GM23338 (cell line): Measurements from ENCODE around the gene TRAPPC10.
"Not testable (repeated sequence)": the region's sequence is repeated elsewhere in the genome, so short reads cannot be mapped to it uniquely, and the experiment has no call there.

Source experiments
- CREB1 ChIP-seq: fragments of 250-450 bp; sonication (Bioruptor Pico); IDR thresholded peaks from 2 replicates; pipeline ENCODE4 v1.5.0; 2020; ENCODE audit warnings: low read depth, mild to moderate bottlenecking, moderate library complexity
- EZH2 ChIP-seq: fragments of 200-600 bp; sonication (generic); IDR thresholded peaks from one replicate; pipeline ENCODE4 v1.8.0; 2017; ENCODE audit warnings: antibody characterized with exemption, mild to moderate bottlenecking, low read depth; ENCODE audit not compliant: unreplicated experiment
- POLR2AphosphoS5 ChIP-seq: IDR thresholded peaks from 2 replicates; pipeline ENCODE4 v1.6.1; 2016; ENCODE audit warnings: antibody characterized with exemption, low read depth
- TF ChIP-seq, protein P1 (sequence below), 2 experiments: fragments of 200-600 bp in 1 of 2; sonication (generic) in 1 of 2; conservative IDR thresholded peaks; 2 replicates each; pipeline versions ENCODE4 v1.5.1 to v1.6.1; 2016 to 2017; ENCODE audit warnings: antibody characterized with exemption in 2 of 2, low read depth in 2 of 2, mild to moderate bottlenecking in 2 of 2, moderate library complexity in 1 of 2

DNA sequence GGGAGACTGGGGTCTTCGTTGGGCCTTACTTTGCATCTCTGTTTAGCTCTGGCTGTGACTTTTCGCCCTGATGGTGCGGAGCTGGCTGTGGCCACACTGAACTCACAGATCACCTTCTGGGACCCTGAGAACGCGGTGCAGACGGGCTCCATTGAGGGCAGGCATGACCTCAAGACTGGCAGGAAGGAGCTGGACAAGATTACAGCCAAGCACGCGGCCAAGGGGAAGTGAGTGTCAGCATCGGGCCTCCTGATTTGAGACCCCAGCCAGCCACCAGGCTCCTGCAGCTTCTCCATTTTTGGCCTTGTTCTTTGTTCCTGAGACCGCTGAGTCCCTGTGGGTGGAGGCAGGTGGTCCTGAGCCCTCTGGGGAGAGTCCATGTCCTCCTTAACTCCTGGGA lies 110.0 kb downstream of the TRAPPC10 start:
- TF ChIP-seq, protein P1, sequence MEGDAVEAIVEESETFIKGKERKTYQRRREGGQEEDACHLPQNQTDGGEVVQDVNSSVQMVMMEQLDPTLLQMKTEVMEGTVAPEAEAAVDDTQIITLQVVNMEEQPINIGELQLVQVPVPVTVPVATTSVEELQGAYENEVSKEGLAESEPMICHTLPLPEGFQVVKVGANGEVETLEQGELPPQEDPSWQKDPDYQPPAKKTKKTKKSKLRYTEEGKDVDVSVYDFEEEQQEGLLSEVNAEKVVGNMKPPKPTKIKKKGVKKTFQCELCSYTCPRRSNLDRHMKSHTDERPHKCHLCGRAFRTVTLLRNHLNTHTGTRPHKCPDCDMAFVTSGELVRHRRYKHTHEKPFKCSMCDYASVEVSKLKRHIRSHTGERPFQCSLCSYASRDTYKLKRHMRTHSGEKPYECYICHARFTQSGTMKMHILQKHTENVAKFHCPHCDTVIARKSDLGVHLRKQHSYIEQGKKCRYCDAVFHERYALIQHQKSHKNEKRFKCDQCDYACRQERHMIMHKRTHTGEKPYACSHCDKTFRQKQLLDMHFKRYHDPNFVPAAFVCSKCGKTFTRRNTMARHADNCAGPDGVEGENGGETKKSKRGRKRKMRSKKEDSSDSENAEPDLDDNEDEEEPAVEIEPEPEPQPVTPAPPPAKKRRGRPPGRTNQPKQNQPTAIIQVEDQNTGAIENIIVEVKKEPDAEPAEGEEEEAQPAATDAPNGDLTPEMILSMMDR (conservative IDR thresholded peaks at IDR 0.05; ENCODE audit: low read depth in 2 of 2): not testable (repeated sequence)
- not testable (repeated sequence) for TF ChIP-seq EZH2; POLR2AphosphoS5; CREB1 (CRISPR knock-in tag)
